ENCODE measurements around the gene IL21R.
"Not testable (repeated sequence)": the region's sequence is repeated elsewhere in the genome, so short reads cannot be mapped to it uniquely, and the experiment has no call there.

Gene IL21R

DNA sequence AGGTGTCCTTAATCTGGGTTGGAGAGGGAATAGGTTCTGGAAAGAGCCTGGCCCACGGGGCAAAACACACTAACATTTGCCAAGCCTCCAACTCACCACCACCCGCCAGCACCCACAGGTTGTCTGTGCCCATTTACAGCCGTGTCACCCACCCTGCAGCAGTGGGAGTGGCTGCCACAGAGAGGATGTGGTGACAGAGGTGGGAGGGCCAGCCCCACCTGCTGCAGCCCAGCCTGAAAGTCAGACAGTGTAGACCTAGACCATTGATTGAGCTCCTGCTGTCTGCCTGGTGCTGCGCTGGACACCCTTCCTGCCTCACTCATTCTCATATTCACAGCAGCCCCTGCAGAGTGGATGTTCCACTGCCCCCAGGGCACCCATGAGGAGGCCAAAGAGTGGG is 44.7 kb downstream of the IL21R start:
- DNase-seq (ENCODE audit: insufficient read length, low spot score) = no peak
- peak; percentile 69 for FAIRE-seq
- TF ChIP-seq SPI1 (IDR thresholded peaks at IDR 0.05; ENCODE audit: low read depth, low read length) = no peak
- peak; percentile 46; the same call in 1 of the 2 replicates for TF ChIP-seq POLR2A (IDR thresholded peaks at IDR 0.05; ENCODE audit: low read depth, low read length)
- TF ChIP-seq TAF1 (IDR thresholded peaks at IDR 0.05; ENCODE audit: low read depth, low read length) = no peak
- TF ChIP-seq POU2F2 (IDR thresholded peaks at IDR 0.05; ENCODE audit: low read depth, low read length) = no peak
- no peak for TF ChIP-seq PAX5 (IDR thresholded peaks at IDR 0.05; ENCODE audit: insufficient read depth, low read length, severe bottlenecking)
- TF ChIP-seq POLR2AphosphoS5 (IDR thresholded peaks at IDR 0.05; ENCODE audit: low read depth, low read length) = peak; percentile 64; the same call in 1 of the 2 replicates

DNA sequence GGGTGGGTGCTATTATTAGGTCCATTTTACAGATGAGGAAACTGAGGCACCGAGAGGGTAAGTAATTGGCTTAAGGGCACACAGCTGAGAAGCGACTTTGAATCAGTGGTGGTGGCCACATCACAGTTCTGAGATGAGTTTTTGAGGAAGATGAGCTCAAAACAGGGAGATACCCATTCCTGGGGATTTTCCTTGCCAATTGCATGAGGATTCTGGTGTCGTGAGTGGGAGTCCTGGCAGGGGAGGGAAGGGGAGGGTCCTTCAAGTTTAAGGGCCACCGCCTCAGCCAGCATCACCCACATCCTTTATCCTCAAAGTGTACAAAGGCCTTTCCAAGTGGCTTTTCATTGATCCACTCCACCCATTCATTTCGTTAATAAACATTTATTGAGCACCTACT is 45.3 kb downstream of the IL21R start:
- FAIRE-seq (no peak), DNase-seq (ENCODE audit: insufficient read length, low spot score) (no peak)
- TF ChIP-seq POLR2AphosphoS5 (IDR thresholded peaks at IDR 0.05; ENCODE audit: low read depth, low read length) (no peak), TAF1 (IDR thresholded peaks at IDR 0.05; ENCODE audit: low read depth, low read length) (no peak), POLR2A (IDR thresholded peaks at IDR 0.05; ENCODE audit: low read depth, low read length) (no peak), SPI1 (IDR thresholded peaks at IDR 0.05; ENCODE audit: low read depth, low read length) (no peak), PAX5 (IDR thresholded peaks at IDR 0.05; ENCODE audit: insufficient read depth, low read length, severe bottlenecking) (no peak), POU2F2 (IDR thresholded peaks at IDR 0.05; ENCODE audit: low read depth, low read length) (no peak)

DNA sequence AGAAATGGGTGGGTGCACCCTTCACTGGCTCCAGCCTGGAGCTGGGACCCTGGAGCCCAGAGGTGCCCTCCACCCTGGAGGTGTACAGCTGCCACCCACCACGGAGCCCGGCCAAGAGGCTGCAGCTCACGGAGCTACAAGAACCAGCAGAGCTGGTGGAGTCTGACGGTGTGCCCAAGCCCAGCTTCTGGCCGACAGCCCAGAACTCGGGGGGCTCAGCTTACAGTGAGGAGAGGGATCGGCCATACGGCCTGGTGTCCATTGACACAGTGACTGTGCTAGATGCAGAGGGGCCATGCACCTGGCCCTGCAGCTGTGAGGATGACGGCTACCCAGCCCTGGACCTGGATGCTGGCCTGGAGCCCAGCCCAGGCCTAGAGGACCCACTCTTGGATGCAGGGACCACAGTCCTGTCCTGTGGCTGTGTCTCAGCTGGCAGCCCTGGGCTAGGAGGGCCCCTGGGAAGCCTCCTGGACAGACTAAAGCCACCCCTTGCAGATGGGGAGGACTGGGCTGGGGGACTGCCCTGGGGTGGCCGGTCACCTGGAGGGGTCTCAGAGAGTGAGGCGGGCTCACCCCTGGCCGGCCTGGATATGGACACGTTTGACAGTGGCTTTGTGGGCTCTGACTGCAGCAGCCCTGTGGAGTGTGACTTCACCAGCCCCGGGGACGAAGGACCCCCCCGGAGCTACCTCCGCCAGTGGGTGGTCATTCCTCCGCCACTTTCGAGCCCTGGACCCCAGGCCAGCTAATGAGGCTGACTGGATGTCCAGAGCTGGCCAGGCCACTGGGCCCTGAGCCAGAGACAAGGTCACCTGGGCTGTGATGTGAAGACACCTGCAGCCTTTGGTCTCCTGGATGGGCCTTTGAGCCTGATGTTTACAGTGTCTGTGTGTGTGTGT is 46.8 kb downstream of the IL21R start:
- no peak for TF ChIP-seq POU2F2 (IDR thresholded peaks at IDR 0.05; ENCODE audit: low read depth, low read length)
- no peak for TF ChIP-seq POLR2AphosphoS5 (IDR thresholded peaks at IDR 0.05; ENCODE audit: low read depth, low read length)
- TF ChIP-seq PAX5 (IDR thresholded peaks at IDR 0.05; ENCODE audit: insufficient read depth, low read length, severe bottlenecking) = no peak
- no peak for TF ChIP-seq POLR2A (IDR thresholded peaks at IDR 0.05; ENCODE audit: low read depth, low read length)
- no peak for TF ChIP-seq TAF1 (IDR thresholded peaks at IDR 0.05; ENCODE audit: low read depth, low read length)
- TF ChIP-seq SPI1 (IDR thresholded peaks at IDR 0.05; ENCODE audit: low read depth, low read length) = no peak
- DNase-seq (ENCODE audit: insufficient read length, low spot score) = no peak
- FAIRE-seq = no peak

DNA sequence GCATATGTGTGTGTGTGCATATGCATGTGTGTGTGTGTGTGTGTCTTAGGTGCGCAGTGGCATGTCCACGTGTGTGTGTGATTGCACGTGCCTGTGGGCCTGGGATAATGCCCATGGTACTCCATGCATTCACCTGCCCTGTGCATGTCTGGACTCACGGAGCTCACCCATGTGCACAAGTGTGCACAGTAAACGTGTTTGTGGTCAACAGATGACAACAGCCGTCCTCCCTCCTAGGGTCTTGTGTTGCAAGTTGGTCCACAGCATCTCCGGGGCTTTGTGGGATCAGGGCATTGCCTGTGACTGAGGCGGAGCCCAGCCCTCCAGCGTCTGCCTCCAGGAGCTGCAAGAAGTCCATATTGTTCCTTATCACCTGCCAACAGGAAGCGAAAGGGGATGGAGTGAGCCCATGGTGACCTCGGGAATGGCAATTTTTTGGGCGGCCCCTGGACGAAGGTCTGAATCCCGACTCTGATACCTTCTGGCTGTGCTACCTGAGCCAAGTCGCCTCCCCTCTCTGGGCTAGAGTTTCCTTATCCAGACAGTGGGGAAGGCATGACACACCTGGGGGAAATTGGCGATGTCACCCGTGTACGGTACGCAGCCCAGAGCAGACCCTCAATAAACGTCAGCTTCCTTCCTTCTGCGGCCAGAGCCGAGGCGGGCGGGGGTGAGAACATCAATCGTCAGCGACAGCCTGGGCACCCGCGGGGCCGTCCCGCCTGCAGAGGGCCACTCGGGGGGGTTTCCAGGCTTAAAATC is 47.6 kb downstream of the IL21R start:
- peak; percentile 88 for FAIRE-seq
- no peak for TF ChIP-seq PAX5 (IDR thresholded peaks at IDR 0.05; ENCODE audit: insufficient read depth, low read length, severe bottlenecking)
- peak; percentile 87 for TF ChIP-seq POLR2AphosphoS5 (IDR thresholded peaks at IDR 0.05; ENCODE audit: low read depth, low read length)
- TF ChIP-seq POLR2A (IDR thresholded peaks at IDR 0.05; ENCODE audit: low read depth, low read length) = peak; percentile 77
- TF ChIP-seq SPI1 (IDR thresholded peaks at IDR 0.05; ENCODE audit: low read depth, low read length) = peak; percentile 47
- peak; percentile 74 for TF ChIP-seq POU2F2 (IDR thresholded peaks at IDR 0.05; ENCODE audit: low read depth, low read length)
- peak; percentile 54 for DNase-seq (ENCODE audit: insufficient read length, low spot score)

DNA sequence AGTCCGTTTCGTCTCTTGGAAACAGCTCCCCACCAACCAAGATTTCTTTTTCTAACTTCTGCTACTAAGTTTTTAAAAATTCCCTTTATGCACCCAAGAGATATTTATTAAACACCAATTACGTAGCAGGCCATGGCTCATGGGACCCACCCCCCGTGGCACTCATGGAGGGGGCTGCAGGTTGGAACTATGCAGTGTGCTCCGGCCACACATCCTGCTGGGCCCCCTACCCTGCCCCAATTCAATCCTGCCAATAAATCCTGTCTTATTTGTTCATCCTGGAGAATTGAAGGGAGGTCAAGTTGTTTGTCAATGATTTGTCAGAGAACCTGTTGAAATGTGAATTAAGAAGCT is 48.2 kb downstream of the IL21R start:
- no peak for FAIRE-seq
- no peak for TF ChIP-seq SPI1 (IDR thresholded peaks at IDR 0.05; ENCODE audit: low read depth, low read length)
- no peak for TF ChIP-seq TAF1 (IDR thresholded peaks at IDR 0.05; ENCODE audit: low read depth, low read length)
- no peak for TF ChIP-seq PAX5 (IDR thresholded peaks at IDR 0.05; ENCODE audit: insufficient read depth, low read length, severe bottlenecking)
- TF ChIP-seq POU2F2 (IDR thresholded peaks at IDR 0.05; ENCODE audit: low read depth, low read length) = 0 out of 2 replicates have a peak, but pooled peaks have one; percentile 3
- DNase-seq (ENCODE audit: insufficient read length, low spot score) = no peak

DNA sequence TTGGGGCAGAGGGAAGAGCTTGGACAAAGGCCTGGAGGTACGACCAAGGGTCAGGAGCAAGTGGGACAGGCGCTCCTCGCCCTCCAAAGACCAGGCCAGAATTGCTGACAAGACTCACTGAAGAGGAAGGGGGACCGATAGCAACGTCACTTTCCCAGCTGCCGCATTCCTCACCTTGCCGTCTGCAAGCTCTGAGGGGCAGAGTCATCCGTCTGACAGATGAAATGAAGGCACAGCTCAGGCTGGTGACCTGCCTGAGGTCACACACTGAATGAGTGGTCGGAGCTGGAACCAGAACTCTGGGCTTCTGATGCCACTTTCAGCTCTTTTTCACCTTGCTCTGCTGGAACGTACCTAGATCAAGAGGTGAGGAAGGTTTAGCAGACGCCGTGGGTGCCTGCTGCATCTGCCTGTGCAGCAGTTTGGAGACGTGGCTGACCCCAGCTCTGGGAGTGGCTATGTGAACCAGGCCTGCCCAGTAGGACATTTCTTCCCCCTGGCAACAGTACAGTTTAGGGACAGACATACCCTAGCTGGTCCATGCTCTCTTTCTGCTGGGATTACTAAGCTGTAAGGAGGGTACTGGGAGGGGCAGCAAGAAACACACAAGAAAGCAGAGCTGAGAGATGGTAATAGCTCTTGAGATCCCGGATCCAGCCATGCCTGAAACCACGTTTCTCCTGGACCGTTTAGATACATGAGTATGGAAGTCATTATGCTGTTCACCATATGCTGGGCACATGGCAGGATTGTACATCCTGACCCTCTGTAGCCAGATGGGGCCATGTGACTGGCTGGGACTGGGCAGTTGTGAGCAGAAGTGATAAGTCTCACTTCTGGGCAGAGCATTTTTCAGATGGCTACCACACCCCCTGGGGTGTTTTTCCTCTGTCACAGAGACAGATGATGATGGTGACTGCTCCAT is 50.9 kb downstream of the IL21R start:
- TF ChIP-seq POLR2AphosphoS5 (IDR thresholded peaks at IDR 0.05; ENCODE audit: low read depth, low read length) (peak; percentile 66), POLR2A (IDR thresholded peaks at IDR 0.05; ENCODE audit: low read depth, low read length) (peak; percentile 48), POU2F2 (IDR thresholded peaks at IDR 0.05; ENCODE audit: low read depth, low read length) (peak; percentile 21; the same call in 1 of the 2 replicates), TAF1 (IDR thresholded peaks at IDR 0.05; ENCODE audit: low read depth, low read length) (no peak)
- FAIRE-seq = peak; percentile 71
- DNase-seq (ENCODE audit: insufficient read length, low spot score) = no peak

DNA sequence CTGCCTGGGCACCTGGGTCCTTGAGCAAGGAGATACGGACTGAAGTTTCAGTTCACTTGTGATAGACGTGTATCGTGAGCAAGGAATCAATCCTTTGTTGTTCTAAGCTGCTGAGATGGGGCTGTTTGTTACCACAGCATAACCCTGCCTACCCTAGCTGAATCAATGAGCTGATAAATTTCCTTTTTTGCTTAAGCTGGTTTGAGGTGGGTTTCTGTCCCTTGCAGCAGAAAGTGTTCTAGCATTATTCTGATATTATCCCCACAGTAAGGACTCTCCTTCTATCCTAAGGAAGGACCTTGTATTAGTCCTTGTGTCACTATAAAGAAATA is 51.5 kb downstream of the IL21R start:
- no peak for FAIRE-seq
- no peak for DNase-seq (ENCODE audit: insufficient read length, low spot score)

DNA sequence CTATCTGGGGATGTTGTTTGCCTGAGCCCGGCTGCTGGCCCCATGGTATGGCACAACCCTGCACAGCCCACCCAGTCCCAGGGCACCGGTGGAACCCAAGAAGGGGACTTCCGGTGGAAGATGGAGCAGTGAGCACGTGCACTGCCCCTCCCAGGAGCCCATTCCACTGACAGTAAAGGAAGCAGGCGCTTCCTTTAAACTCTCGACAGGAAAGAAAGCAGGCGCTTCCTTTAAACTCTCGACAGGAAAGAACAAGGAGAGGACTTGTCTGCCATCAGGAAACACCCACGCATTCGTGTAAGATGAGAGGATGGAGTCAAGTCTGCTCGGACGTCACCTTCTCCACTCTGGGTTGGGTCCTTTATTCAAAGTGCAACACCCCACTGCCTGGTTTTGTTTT is 53.7 kb downstream of the IL21R start:
- FAIRE-seq = no peak
- DNase-seq (ENCODE audit: insufficient read length, low spot score) = no peak

More for the DNA sequence above, 51.5 kb downstream of the IL21R start:
- TF ChIP-seq TAF1 (IDR thresholded peaks at IDR 0.05; ENCODE audit: low read depth, low read length) (no peak), SPI1 (IDR thresholded peaks at IDR 0.05; ENCODE audit: low read depth, low read length) (no peak), POU2F2 (IDR thresholded peaks at IDR 0.05; ENCODE audit: low read depth, low read length) (no peak), PAX5 (IDR thresholded peaks at IDR 0.05; ENCODE audit: insufficient read depth, low read length, severe bottlenecking) (no peak), POLR2A (IDR thresholded peaks at IDR 0.05; ENCODE audit: low read depth, low read length) (no peak; the same call in 1 of the 2 replicates), POLR2AphosphoS5 (IDR thresholded peaks at IDR 0.05; ENCODE audit: low read depth, low read length) (no peak)

DNA sequence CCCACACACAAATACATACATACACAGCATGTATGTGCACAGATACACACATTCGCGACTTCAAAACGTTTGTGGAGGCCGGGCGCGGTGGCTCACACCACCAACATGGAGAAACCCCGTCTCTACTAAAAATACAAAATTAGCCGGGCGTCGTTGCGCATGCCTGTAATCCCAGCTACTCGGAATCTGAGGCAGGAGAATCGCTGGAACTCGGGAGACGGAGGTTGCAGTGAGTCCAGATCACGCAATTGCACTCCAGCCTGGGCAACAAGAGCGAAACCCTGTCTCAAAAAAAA is 55.6 kb downstream of the IL21R start:
- FAIRE-seq; DNase-seq (ENCODE audit: insufficient read length, low spot score): not testable (repeated sequence)

More for the DNA sequence above, 53.7 kb downstream of the IL21R start:
- no peak for TF ChIP-seq POLR2AphosphoS5 (IDR thresholded peaks at IDR 0.05; ENCODE audit: low read depth, low read length)
- TF ChIP-seq POU2F2 (IDR thresholded peaks at IDR 0.05; ENCODE audit: low read depth, low read length) = no peak
- no peak for TF ChIP-seq PAX5 (IDR thresholded peaks at IDR 0.05; ENCODE audit: insufficient read depth, low read length, severe bottlenecking)
- no peak for TF ChIP-seq POLR2A (IDR thresholded peaks at IDR 0.05; ENCODE audit: low read depth, low read length)
- no peak for TF ChIP-seq TAF1 (IDR thresholded peaks at IDR 0.05; ENCODE audit: low read depth, low read length)
- no peak for TF ChIP-seq SPI1 (IDR thresholded peaks at IDR 0.05; ENCODE audit: low read depth, low read length)

Measured in GM12891 (cell line).